HCT116 (cell line): ENCODE measurements around the gene DNMT3L. TPM values are rescaled to one million over a fixed set of nuclear protein-coding genes. Genes with fewer than 3 reads are reported as not detected.

Source experiments
- ATAC-seq: fragments of 200-7000 bp; cut with Tn5 transposase; 2 replicates; pipeline ENCODE4 v1.9.1; 2020; ENCODE audit warnings: mild to moderate bottlenecking, moderate library complexity
- BruUV-seq: library from RNA; stranded (reverse); fragments of 400-500 nt; replicated peaks from 2 replicates; lab custom pipeline; 2021; lab: Mats Ljungman, UMichigan
- CTCF ChIA-PET: fragments of 300-600 bp; sonication (Branson Sonifier 250); formaldehyde crosslinking; loops from one replicate; lab custom pipeline; 2021; ENCODE audit warnings: antibody characterized with exemption; lab: Charles Lee
- POLR2A ChIA-PET: fragments of 300-600, 350-600 bp; sonication (Branson Sonifier 250); formaldehyde crosslinking; loops from one replicate; lab custom pipeline; 2021; ENCODE audit warnings: antibody characterized with exemption; lab: Charles Lee
- RAD21 ChIA-PET, 2 experiments: fragments of 300-600 bp; sonication (Branson Sonifier 250); formaldehyde crosslinking; loops; one replicate each; lab custom pipeline; 2023; ENCODE audit warnings: low total read pairs in 2 of 2; ENCODE audit not compliant: uncharacterized antibody in 2 of 2, unreplicated experiment in 2 of 2, low non-redundant PET in 1 of 2; lab: Charles Lee
- DNase-seq: peaks from one replicate; pipeline ENCODE4 v3.0.0-alpha.2; 2010; ENCODE audit warnings: low read depth, low spot score
- H2AFZ ChIP-seq: fragments of 200-600 bp; shearing (Covaris generic), sonication (generic); 2 replicates; pipeline ENCODE4 v1.6.1; 2017; ENCODE audit warnings: low read depth, mixed run types, mixed read lengths, antibody characterized with exemption, low read length; ENCODE audit not compliant: poor library complexity, severe bottlenecking
- H3K27ac ChIP-seq: 2 replicates; pipeline ENCODE4 v1.5.1; 2012; ENCODE audit warnings: low read depth, low read length
- H3K27me3 ChIP-seq: fragments of 200-600 bp; sonication (generic); 2 replicates; pipeline ENCODE4 v1.6.1; 2016; ENCODE audit warnings: mixed run types, low read length, mixed read lengths; ENCODE audit not compliant: insufficient read depth
- H3K36me3 ChIP-seq, 2 experiments: fragments of 200-500 bp in 1 of 2; fragments of 200-600 bp in 1 of 2; sonication (Bioruptor generic) in 1 of 2; sonication (generic) in 1 of 2; 2 replicates each; pipeline versions ENCODE4 v1.5.1 to v1.6.1; 2014 to 2016; ENCODE audit warnings: low read length in 2 of 2, inconsistent platforms in 1 of 2, mixed read lengths in 1 of 2, mixed run types in 1 of 2; ENCODE audit not compliant: insufficient read depth in 2 of 2, control insufficient read depth in 1 of 2
- H3K4me1 ChIP-seq, 2 experiments: fragments of 200-600 bp in 1 of 2; sonication (generic) in 1 of 2; 2 replicates each; pipeline versions ENCODE4 v1.5.1 to v1.6.1; 2012 to 2017; ENCODE audit warnings: low read length in 2 of 2, inconsistent platforms in 1 of 2, mild to moderate bottlenecking in 1 of 2, mixed read lengths in 1 of 2, mixed run types in 1 of 2, moderate library complexity in 1 of 2; ENCODE audit not compliant: insufficient read depth in 2 of 2, control insufficient read depth in 1 of 2
- H3K4me2 ChIP-seq: fragments of 200-600 bp; sonication (generic); 2 replicates; pipeline ENCODE4 v1.6.1; 2017; ENCODE audit warnings: mixed run types, low read length, mixed read lengths
- H3K4me3 ChIP-seq, 2 experiments: fragments of 200-600 bp in 1 of 2; sonication (generic) in 1 of 2; replicated peaks in 1 of 2; 2 replicates each; pipeline ENCODE4 v1.5.1; 2011 to 2016; ENCODE audit warnings: low read length in 2 of 2, control low read depth in 1 of 2, low read depth in 1 of 2, mild to moderate bottlenecking in 1 of 2, mixed read lengths in 1 of 2, mixed run types in 1 of 2
- H3K79me2 ChIP-seq: fragments of 200-600 bp; sonication (generic); 2 replicates; pipeline ENCODE4 v1.6.1; 2017; ENCODE audit warnings: mild to moderate bottlenecking, mixed run types, low read length, moderate library complexity, mixed read lengths; ENCODE audit not compliant: insufficient read depth
- H3K9ac ChIP-seq: fragments of 200-600 bp; sonication (generic); 2 replicates; pipeline ENCODE4 v1.6.1; 2016; ENCODE audit warnings: low read length, mixed read lengths
- H3K9me2 ChIP-seq: fragments of 200-600 bp; sonication (generic), shearing (Covaris generic); 2 replicates; pipeline ENCODE4 v1.6.1; 2017; ENCODE audit warnings: mixed run types, mild to moderate bottlenecking, moderate library complexity; ENCODE audit not compliant: insufficient read depth
- H3K9me3 ChIP-seq, 2 experiments: fragments of 200-500 bp in 1 of 2; fragments of 200-600 bp in 1 of 2; sonication (Bioruptor generic) in 1 of 2; sonication (generic) in 1 of 2; 2 replicates each; pipeline ENCODE4 v1.6.1; 2014 to 2017; ENCODE audit warnings: low read length in 2 of 2, mixed read lengths in 2 of 2, inconsistent platforms in 1 of 2, low read depth in 1 of 2, mild to moderate bottlenecking in 1 of 2, mixed run types in 1 of 2, moderate library complexity in 1 of 2; ENCODE audit not compliant: control insufficient read depth in 1 of 2, insufficient read depth in 1 of 2
- H4K20me1 ChIP-seq: fragments of 200-600 bp; sonication (generic), shearing (Covaris generic); 2 replicates; pipeline ENCODE4 v1.6.1; 2017; ENCODE audit warnings: mixed run types, mild to moderate bottlenecking, moderate library complexity; ENCODE audit not compliant: insufficient read depth
- ATF3 ChIP-seq: IDR thresholded peaks from 2 replicates; pipeline ENCODE4 v1.6.1; 2012
- CBX3 ChIP-seq: IDR thresholded peaks from 2 replicates; pipeline ENCODE4 v1.6.1; 2012; ENCODE audit warnings: low read depth
- CEBPB ChIP-seq: IDR thresholded peaks from 2 replicates; pipeline ENCODE4 v1.6.1; 2012; ENCODE audit warnings: low read depth
- EGR1 ChIP-seq: IDR thresholded peaks from 2 replicates; pipeline ENCODE4 v1.6.1; 2012; ENCODE audit warnings: low read depth
- ELF1 ChIP-seq: IDR thresholded peaks from 2 replicates; pipeline ENCODE4 v1.6.1; 2012; ENCODE audit warnings: low read depth, borderline replicate concordance
- EZH2 ChIP-seq: fragments of 200-600 bp; sonication (generic); IDR thresholded peaks from 2 replicates; pipeline ENCODE4 v1.6.1; 2017; ENCODE audit warnings: antibody characterized with exemption, mixed run types
- EZH2phosphoT487 ChIP-seq: fragments of 200-600 bp; IDR thresholded peaks from 2 replicates; pipeline ENCODE4 v1.6.1; 2018; ENCODE audit warnings: antibody characterized with exemption, borderline replicate concordance
- JUND ChIP-seq: IDR thresholded peaks from 2 replicates; pipeline ENCODE4 v1.6.1; 2012
- MAX ChIP-seq: IDR thresholded peaks from 2 replicates; pipeline ENCODE4 v1.6.1; 2012
- RAD21 ChIP-seq: IDR thresholded peaks from 2 replicates; pipeline ENCODE4 v1.6.1; 2012; ENCODE audit warnings: low read depth, mild to moderate bottlenecking
- SIN3A ChIP-seq: IDR thresholded peaks from 2 replicates; pipeline ENCODE4 v1.6.1; 2012; ENCODE audit warnings: low read depth
- SP1 ChIP-seq: IDR thresholded peaks from 2 replicates; pipeline ENCODE4 v1.6.1; 2012; ENCODE audit warnings: low read depth
- SRF ChIP-seq: IDR thresholded peaks from 2 replicates; pipeline ENCODE4 v1.6.1; 2012; ENCODE audit warnings: low read depth
- TCF7L2 ChIP-seq: IDR thresholded peaks from 2 replicates; pipeline ENCODE4 v1.7.0; 2011; ENCODE audit warnings: borderline replicate concordance, inconsistent platforms; ENCODE audit not compliant: insufficient read depth, insufficient read length; ENCODE audit errors: extremely low read depth
- YY1 ChIP-seq: IDR thresholded peaks from 2 replicates; pipeline ENCODE4 v1.6.1; 2011; ENCODE audit warnings: low read length, low read depth, moderate library complexity, mild to moderate bottlenecking; ENCODE audit not compliant: insufficient replicate concordance; ENCODE audit errors: extremely low read depth
- ZBTB33 ChIP-seq: IDR thresholded peaks from 2 replicates; pipeline ENCODE4 v1.6.1; 2011; ENCODE audit warnings: mild to moderate bottlenecking, low read length, moderate library complexity; ENCODE audit not compliant: insufficient replicate concordance; ENCODE audit errors: extremely low read depth
- ZFX ChIP-seq: fragments of 450-650 bp; IDR thresholded peaks from 2 replicates; pipeline ENCODE4 v1.6.1; 2017
- ZNF274 ChIP-seq: fragments of 200-500 bp; sonication (Bioruptor generic); IDR thresholded peaks from 2 replicates; pipeline ENCODE4 v1.6.1; 2014; ENCODE audit warnings: mild to moderate bottlenecking, low read depth, low read length, inconsistent platforms
- intact Hi-C: fragments of 100-400 bp; cut with micrococcal nuclease; formaldehyde crosslinking; loops from 2 replicates; pipeline ENCODE4 v1.10.0; 2022
- total RNA-seq: library from RNA; stranded (reverse); gene quantifications from one replicate; pipeline ENCODE4 v1.2.1, GENCODE V29; 2021; ENCODE audit not compliant: unreplicated experiment
- TF ChIP-seq, protein P1 (sequence below), 3 experiments: fragments of 200-600 bp in 1 of 3; sonication (generic) in 1 of 3; IDR thresholded peaks in 2 of 3; conservative IDR thresholded peaks in 1 of 3; 2 replicates each; pipeline ENCODE4 v1.5.1; 2012 to 2017; ENCODE audit warnings: low read depth in 2 of 3, low read length in 2 of 3, antibody characterized with exemption in 1 of 3, borderline replicate concordance in 1 of 3, control low read depth in 1 of 3, mild to moderate bottlenecking in 1 of 3, mixed read lengths in 1 of 3, mixed run types in 1 of 3, moderate library complexity in 1 of 3; ENCODE audit not compliant: insufficient read depth in 1 of 3

DNMT3L gene
- total RNA-seq, 1 experiment from 2014 or later = not detected

DNA sequence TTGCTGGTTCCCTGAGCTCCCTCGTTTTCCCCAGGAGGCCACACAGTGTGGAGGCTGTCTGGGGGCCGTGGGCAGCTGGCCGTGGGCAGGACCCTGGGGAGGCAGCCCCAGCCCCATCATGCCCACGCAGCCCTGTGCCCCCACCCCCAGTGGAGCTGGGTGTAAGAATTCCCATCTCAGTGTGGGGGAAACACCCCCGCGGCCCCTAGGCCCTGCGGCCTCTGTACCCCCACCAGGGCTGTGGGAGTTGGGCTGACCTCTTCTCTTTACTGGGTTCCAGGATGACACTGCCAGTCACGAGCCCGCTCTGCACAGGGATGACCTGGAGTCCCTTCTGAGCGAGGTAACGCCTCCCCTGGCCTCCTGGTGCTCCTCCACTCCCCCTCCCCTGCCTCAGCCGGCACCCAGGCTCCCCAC lies 34.4 kb upstream of the DNMT3L start:
- no peak for TF ChIP-seq ELF1
- TF ChIP-seq EZH2phosphoT487 = no peak
- TF ChIP-seq TCF7L2 = no peak
- TF ChIP-seq SRF = no peak
- no peak for TF ChIP-seq CBX3
- TF ChIP-seq ZFX = no peak
- TF ChIP-seq EZH2 = no peak
- TF ChIP-seq SIN3A = no peak
- no peak for TF ChIP-seq CEBPB
- TF ChIP-seq YY1 = no peak
- no peak for TF ChIP-seq MAX
- no peak for TF ChIP-seq SP1
- TF ChIP-seq, protein P1, sequence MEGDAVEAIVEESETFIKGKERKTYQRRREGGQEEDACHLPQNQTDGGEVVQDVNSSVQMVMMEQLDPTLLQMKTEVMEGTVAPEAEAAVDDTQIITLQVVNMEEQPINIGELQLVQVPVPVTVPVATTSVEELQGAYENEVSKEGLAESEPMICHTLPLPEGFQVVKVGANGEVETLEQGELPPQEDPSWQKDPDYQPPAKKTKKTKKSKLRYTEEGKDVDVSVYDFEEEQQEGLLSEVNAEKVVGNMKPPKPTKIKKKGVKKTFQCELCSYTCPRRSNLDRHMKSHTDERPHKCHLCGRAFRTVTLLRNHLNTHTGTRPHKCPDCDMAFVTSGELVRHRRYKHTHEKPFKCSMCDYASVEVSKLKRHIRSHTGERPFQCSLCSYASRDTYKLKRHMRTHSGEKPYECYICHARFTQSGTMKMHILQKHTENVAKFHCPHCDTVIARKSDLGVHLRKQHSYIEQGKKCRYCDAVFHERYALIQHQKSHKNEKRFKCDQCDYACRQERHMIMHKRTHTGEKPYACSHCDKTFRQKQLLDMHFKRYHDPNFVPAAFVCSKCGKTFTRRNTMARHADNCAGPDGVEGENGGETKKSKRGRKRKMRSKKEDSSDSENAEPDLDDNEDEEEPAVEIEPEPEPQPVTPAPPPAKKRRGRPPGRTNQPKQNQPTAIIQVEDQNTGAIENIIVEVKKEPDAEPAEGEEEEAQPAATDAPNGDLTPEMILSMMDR (IDR thresholded peaks at IDR 0.05 in 2 of 3, conservative IDR thresholded peaks at IDR 0.05 in 1 of 3; ENCODE audit: borderline replicate concordance in 1 of 3, insufficient read depth in 1 of 3, low read depth in 2 of 3, low read length in 2 of 3) = no peak
- TF ChIP-seq EGR1 = no peak
- TF ChIP-seq ZBTB33 = no peak
- TF ChIP-seq ZNF274 = no peak
- TF ChIP-seq ATF3 = no peak
- no peak for TF ChIP-seq RAD21
- no peak for TF ChIP-seq JUND
- H3K4me2 ChIP-seq = no peak overlapping the region
- DNase-seq (no peak), ATAC-seq (no peak)
- BruUV-seq = no TSS peak
- ChIA-PET POLR2A (no interaction called here), CTCF (no interaction called here), RAD21 (no interaction called here)
- no peaks in the 10 kb centered on the region for H3K36me3 ChIP-seq
- peaks cover 6 to 31% of the 10 kb centered on the region in 2 experiments for H3K4me1 ChIP-seq
- no peaks in the 10 kb centered on the region for H3K9me3 ChIP-seq
- no peaks in the 10 kb centered on the region for H3K27me3 ChIP-seq
- peaks cover 7% of the 10 kb centered on the region for H3K79me2 ChIP-seq
- no peak overlapping the region for H2AFZ ChIP-seq
- no peak overlapping the region for H3K4me3 ChIP-seq
- H3K27ac ChIP-seq = no peak overlapping the region
- intact Hi-C loops = no loop called here
- H4K20me1 ChIP-seq = no peaks in the 10 kb centered on the region
- no peaks in the 10 kb centered on the region for H3K9me2 ChIP-seq
- H3K9ac ChIP-seq = no peak overlapping the region
